ENCODE results near the gene PSENEN.

Gene PSENEN

GRCh38 chr19:35721374-35721773 lies 24.1 kb upstream of the PSENEN start:
- TF ChIP-seq TAF1 (IDR thresholded peaks at IDR 0.05; ENCODE audit: borderline replicate concordance, insufficient read depth, low read length) (no peak), REST (IDR thresholded peaks at IDR 0.05; ENCODE audit: insufficient read depth in 1 of 2, low read depth in 2 of 2, low read length in 2 of 2) (no peak), POLR2AphosphoS5 (IDR thresholded peaks at IDR 0.05; ENCODE audit: low read depth, low read length) (no peak), SIN3A (IDR thresholded peaks at IDR 0.05; ENCODE audit: borderline replicate concordance, insufficient read depth, low read length) (no peak), FOXP2 (optimal IDR thresholded peaks at IDR 0.05; ENCODE audit: borderline replicate concordance, extremely low read depth, extremely low read length, insufficient read depth) (no peak)

- no peak for TF ChIP-seq REST (IDR thresholded peaks at IDR 0.05; ENCODE audit: insufficient read depth in 1 of 2, low read depth in 2 of 2, low read length in 2 of 2)
- no peak for TF ChIP-seq TAF1 (IDR thresholded peaks at IDR 0.05; ENCODE audit: borderline replicate concordance, insufficient read depth, low read length)
- TF ChIP-seq POLR2AphosphoS5 (IDR thresholded peaks at IDR 0.05; ENCODE audit: low read depth, low read length), result no peak
- TF ChIP-seq FOXP2 (optimal IDR thresholded peaks at IDR 0.05; ENCODE audit: borderline replicate concordance, extremely low read depth, extremely low read length, insufficient read depth), result no peak
- no peak for TF ChIP-seq SIN3A (IDR thresholded peaks at IDR 0.05; ENCODE audit: borderline replicate concordance, insufficient read depth, low read length)
These were observed 23.0 kb upstream of the PSENEN start for GRCh38 chr19:35722461-35722860.

- TF ChIP-seq FOXP2 (optimal IDR thresholded peaks at IDR 0.05; ENCODE audit: borderline replicate concordance, extremely low read depth, extremely low read length, insufficient read depth) (no peak), REST (IDR thresholded peaks at IDR 0.05; ENCODE audit: insufficient read depth in 1 of 2, low read depth in 2 of 2, low read length in 2 of 2) (no peak), TAF1 (IDR thresholded peaks at IDR 0.05; ENCODE audit: borderline replicate concordance, insufficient read depth, low read length) (no peak), POLR2AphosphoS5 (IDR thresholded peaks at IDR 0.05; ENCODE audit: low read depth, low read length) (no peak), SIN3A (IDR thresholded peaks at IDR 0.05; ENCODE audit: borderline replicate concordance, insufficient read depth, low read length) (no peak)
These were observed 22.6 kb upstream of the PSENEN start for GRCh38 chr19:35722897-35723296.

- TF ChIP-seq REST (IDR thresholded peaks at IDR 0.05; ENCODE audit: insufficient read depth in 1 of 2, low read depth in 2 of 2, low read length in 2 of 2), result no peak
- no peak for TF ChIP-seq FOXP2 (optimal IDR thresholded peaks at IDR 0.05; ENCODE audit: borderline replicate concordance, extremely low read depth, extremely low read length, insufficient read depth)
- TF ChIP-seq TAF1 (IDR thresholded peaks at IDR 0.05; ENCODE audit: borderline replicate concordance, insufficient read depth, low read length), result no peak
- TF ChIP-seq SIN3A (IDR thresholded peaks at IDR 0.05; ENCODE audit: borderline replicate concordance, insufficient read depth, low read length), result no peak
These were observed 21.8 kb upstream of the PSENEN start for GRCh38 chr19:35723671-35724070.

GRCh38 chr19:35724560-35724959 lies 20.9 kb upstream of the PSENEN start:
- TF ChIP-seq SIN3A (IDR thresholded peaks at IDR 0.05; ENCODE audit: borderline replicate concordance, insufficient read depth, low read length) (no peak), FOXP2 (optimal IDR thresholded peaks at IDR 0.05; ENCODE audit: borderline replicate concordance, extremely low read depth, extremely low read length, insufficient read depth) (no peak), TAF1 (IDR thresholded peaks at IDR 0.05; ENCODE audit: borderline replicate concordance, insufficient read depth, low read length) (no peak), POLR2AphosphoS5 (IDR thresholded peaks at IDR 0.05; ENCODE audit: low read depth, low read length) (0 out of 2 replicates have a peak, but pooled peaks have one; percentile 14)
